Gastrocnemius medialis (tissue), 4 donors: ENCODE measurements around the gene POLR3E. TPM values are rescaled to one million over a fixed set of nuclear protein-coding genes. Genes with fewer than 3 reads are reported as not detected.

Source experiments
- ATAC-seq, 2 donors: fragments of 150-250 bp; one replicate each; pipeline ENCODE4 v1.9.1; 2016
- DNase-seq, 2 donors: peaks; one replicate each; pipeline ENCODE4 v3.0.0-alpha.2; 2019
- H3K27ac ChIP-seq, 4 donors: fragments of 200-600 bp; sonication (generic); 1 replicate in 1 of 4; 2 replicates in 3 of 4; pipeline ENCODE4 v1.5.1; 2016 to 2018; ENCODE audit warnings: mild to moderate bottlenecking in 2 of 4, moderate library complexity in 1 of 4
- H3K27me3 ChIP-seq, 3 donors: fragments of 200-600 bp; sonication (generic) in 2 of 3; 1 replicate in 1 of 3; 2 replicates in 2 of 3; pipeline versions ENCODE4 v1.5.1 to v1.6.0; 2016 to 2019; ENCODE audit warnings: mild to moderate bottlenecking in 1 of 3, moderate library complexity in 1 of 3
- H3K36me3 ChIP-seq, 2 donors: fragments of 200-600 bp; sonication (generic) in 1 of 2; one replicate each; pipeline ENCODE4 v1.5.1; 2017 to 2018
- H3K4me1 ChIP-seq, 2 donors: fragments of 200-600 bp; sonication (generic) in 1 of 2; one replicate each; pipeline ENCODE4 v1.5.1; 2016 to 2017; ENCODE audit warnings: mild to moderate bottlenecking in 2 of 2
- H3K4me3 ChIP-seq, 4 donors: fragments of 200-600 bp; sonication (generic) in 3 of 4; 1 replicate in 1 of 4; 2 replicates in 3 of 4; pipeline ENCODE4 v1.5.1; 2016 to 2019; ENCODE audit warnings: mild to moderate bottlenecking in 2 of 4
- H3K9me3 ChIP-seq, 3 donors: fragments of 200-600 bp; sonication (generic) in 2 of 3; 1 replicate in 1 of 3; 2 replicates in 2 of 3; pipeline ENCODE4 v1.5.1; 2016 to 2019
- CTCF ChIP-seq, 5 experiments: fragments of 450-650 bp in 3 of 5; fragments of 200-600 bp in 2 of 5; sonication (generic) in 2 of 5; IDR thresholded peaks in 4 of 5; conservative IDR thresholded peaks in 1 of 5; 1 replicate in 4 of 5; 2 replicates in 1 of 5; pipeline ENCODE4 v1.5.1; 2016 to 2019; ENCODE audit warnings: antibody characterized with exemption in 5 of 5, mild to moderate bottlenecking in 3 of 5, moderate library complexity in 3 of 5
- POLR2A ChIP-seq, 2 donors: fragments of 450-650 bp; IDR thresholded peaks; one replicate each; pipeline ENCODE4 v1.6.1; 2017; ENCODE audit warnings: antibody characterized with exemption in 2 of 2, mild to moderate bottlenecking in 2 of 2, moderate library complexity in 2 of 2
- in situ Hi-C, 4 donors: fragments of 200-750 bp; cut with MboI; loops; one replicate each; pipeline versions ENCODE4 v1.15.0 to v1.8.0; 2017; ENCODE audit warnings: low sequenced_read_pairs in 4 of 4
- intact Hi-C: fragments of 100-400 bp; cut with DNase I; formaldehyde crosslinking; loops from one replicate; pipeline ENCODE4 v1.15.1; 2023; ENCODE audit warnings: low total_unique reads
- total RNA-seq, 4 donors: library from RNA; depleted of rRNA; stranded (reverse); fragments of >200 nt; gene quantifications; one replicate each; pipeline versions ENCODE4 v1.1.0 to v1.2.3, GENCODE V29; 2016

POLR3E gene
- total RNA-seq, 4 donors from 2014 or later, result 105 to 182 (median 116) TPM

GRCh38 chr16:22337849-22338635 is 40.8 kb downstream of the POLR3E start:
- H3K9me3 ChIP-seq, result peaks cover 0 to 5% (median 0%) of the 10 kb centered on the region in 3 donors
- ATAC-seq (no peak), DNase-seq (no peak)
- peaks cover 0 to 44% of the 10 kb centered on the region in 2 donors for H3K36me3 ChIP-seq
- H3K4me3 ChIP-seq, result no peak overlapping the region
- intact Hi-C loops (no loop called here), in situ Hi-C loops (loop anchor here in 1 of 4 donors (25.0 kb wide), 1 partner anchor 1151 kb away; no protein-coding TSS in a partner anchor)
- no peaks in the 10 kb centered on the region for H3K27me3 ChIP-seq
- H3K4me1 ChIP-seq, result no peaks in the 10 kb centered on the region
- no peak for TF ChIP-seq CTCF (IDR thresholded peaks at IDR 0.05 in 4 of 5, conservative IDR thresholded peaks at IDR 0.05 in 1 of 5)
- TF ChIP-seq POLR2A (IDR thresholded peaks at IDR 0.05), result no peak
- no peak overlapping the region for H3K27ac ChIP-seq

DNA sequence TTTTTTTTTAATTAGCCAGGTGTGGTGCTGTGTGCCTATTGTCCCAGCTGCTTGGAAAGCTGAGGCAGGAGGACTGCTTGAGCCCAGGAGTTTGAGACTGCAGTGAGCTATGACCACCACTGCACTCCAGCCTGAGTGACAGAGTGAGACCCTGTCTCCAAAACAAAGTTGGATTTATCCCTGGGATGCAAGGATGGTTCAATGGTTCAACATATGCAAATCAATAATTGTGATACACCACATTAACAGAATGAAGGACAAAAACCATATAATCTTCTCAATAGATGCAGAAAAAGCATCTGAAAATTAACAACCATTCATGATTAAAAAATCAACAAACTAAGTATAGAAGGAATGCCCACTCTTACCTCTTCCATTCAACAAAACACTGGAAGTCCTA is 43.7 kb downstream of the POLR3E start:
- in situ Hi-C loops, result loop anchor here in 1 of 4 donors (25.0 kb wide), 1 partner anchor 1154 kb away; no protein-coding TSS in a partner anchor
- ATAC-seq (no peak), DNase-seq (no peak)
- no peak overlapping the region for H3K27ac ChIP-seq
- H3K36me3 ChIP-seq, result peaks cover 0 to 15% of the 10 kb centered on the region in 2 donors
- TF ChIP-seq POLR2A (IDR thresholded peaks at IDR 0.05), result no peak
- no peak for TF ChIP-seq CTCF (IDR thresholded peaks at IDR 0.05 in 4 of 5, conservative IDR thresholded peaks at IDR 0.05 in 1 of 5)
- H3K4me1 ChIP-seq, result no peaks in the 10 kb centered on the region
- H3K4me3 ChIP-seq, result no peak overlapping the region
- intact Hi-C loops, result no loop called here
- peaks cover 0 to 5% (median 0%) of the 10 kb centered on the region in 3 donors for H3K9me3 ChIP-seq
- no peaks in the 10 kb centered on the region for H3K27me3 ChIP-seq

DNA sequence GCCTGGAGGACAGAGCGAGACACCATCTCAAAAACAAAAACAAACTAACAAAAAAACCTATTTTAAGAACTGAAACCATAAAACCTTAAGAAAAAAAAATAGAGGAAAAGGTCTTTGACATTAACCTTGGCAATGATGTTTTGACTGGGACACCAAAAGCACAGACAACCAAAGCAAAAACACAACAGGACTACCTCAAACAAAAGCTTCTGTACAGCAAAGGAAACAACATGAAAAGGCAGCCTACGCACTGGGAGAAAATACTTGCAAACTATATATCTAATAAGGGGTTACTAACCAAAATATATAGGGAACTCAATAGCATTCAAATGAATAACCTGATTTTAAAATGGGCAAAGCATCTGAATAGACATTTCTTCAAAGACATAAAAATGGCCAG is 44.9 kb downstream of the POLR3E start:
- no peak for DNase-seq
- no peak for ATAC-seq
- Histone ChIP-seq H3K27me3 (no peaks in the 10 kb centered on the region), H3K9me3 (peaks cover 0 to 3% (median 0%) of the 10 kb centered on the region in 3 donors), H3K27ac (no peak overlapping the region), H3K4me3 (no peak overlapping the region), H3K36me3 (peaks cover 0 to 10% of the 10 kb centered on the region in 2 donors), H3K4me1 (no peaks in the 10 kb centered on the region)
- intact Hi-C loops (no loop called here), in situ Hi-C loops (loop anchor here in 1 of 4 donors (25.0 kb wide), 1 partner anchor 1155 kb away; no protein-coding TSS in a partner anchor)
- TF ChIP-seq POLR2A (IDR thresholded peaks at IDR 0.05), result no peak
- no peak for TF ChIP-seq CTCF (IDR thresholded peaks at IDR 0.05 in 4 of 5, conservative IDR thresholded peaks at IDR 0.05 in 1 of 5)

GRCh38 chr16:22346483-22346882 is 49.3 kb downstream of the POLR3E start:
- intact Hi-C loops (no loop called here), in situ Hi-C loops (loop anchor here in 1 of 4 donors (25.0 kb wide), 1 partner anchor 1159 kb away; no protein-coding TSS in a partner anchor)
- H3K36me3 ChIP-seq, result peaks cover 0 to 32% of the 10 kb centered on the region in 2 donors
- DNase-seq, result no peak
- no peaks in the 10 kb centered on the region for H3K9me3 ChIP-seq
- no peaks in the 10 kb centered on the region for H3K4me1 ChIP-seq
- H3K27me3 ChIP-seq, result no peaks in the 10 kb centered on the region
- no peak overlapping the region for H3K27ac ChIP-seq
- ATAC-seq, result no peak
- TF ChIP-seq CTCF (IDR thresholded peaks at IDR 0.05 in 4 of 5, conservative IDR thresholded peaks at IDR 0.05 in 1 of 5) (no peak), POLR2A (IDR thresholded peaks at IDR 0.05) (no peak)
- H3K4me3 ChIP-seq, result no peak overlapping the region
